Measurements from ENCODE around the gene ADARB1.

The ADARB1 gene

DNA sequence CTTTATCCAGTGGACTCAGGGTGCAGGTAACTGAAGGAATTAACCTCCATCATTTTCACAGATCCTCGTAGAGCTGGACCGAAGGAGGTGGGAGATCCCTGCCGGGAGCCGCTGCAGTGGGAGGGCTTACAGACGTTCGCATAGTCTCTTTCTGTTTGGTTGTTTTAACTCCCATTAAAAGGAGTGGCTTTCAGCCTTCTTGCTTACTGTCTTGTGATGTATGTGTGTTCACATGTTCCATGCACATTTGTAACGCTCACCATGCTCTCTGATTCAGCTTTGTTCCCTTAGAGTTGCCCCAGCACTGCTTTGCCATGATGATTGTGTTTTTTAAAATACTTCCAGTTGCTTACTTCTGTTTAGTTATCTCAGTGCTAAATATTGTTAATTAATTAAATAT lies 85.8 kb downstream of the ADARB1 start:
- Histone ChIP-seq H2AFZ (ENCODE audit: low read depth, low read length) (no peak overlapping the region), H3K79me2 (ENCODE audit: insufficient read depth, low read length) (no peaks in the 10 kb centered on the region), H3K27ac (ENCODE audit: low read length) (no peak overlapping the region), H3K4me2 (ENCODE audit: insufficient read depth, low read length) (no peak overlapping the region), H3K36me3 (ENCODE audit: insufficient read depth, low read length) (no peaks in the 10 kb centered on the region; the same call in 1 of the 2 replicates), H3K9me3 (ENCODE audit: insufficient read depth, low read length, severe bottlenecking) (no peaks in the 10 kb centered on the region), H4K20me1 (ENCODE audit: insufficient read depth, low read length) (peaks cover 68% of the 10 kb centered on the region), H3K4me1 (ENCODE audit: insufficient read depth, low read length) (no peaks in the 10 kb centered on the region), H3K27me3 (ENCODE audit: insufficient read depth, low read length, poor library complexity) (no peaks in the 10 kb centered on the region), H3K9ac (ENCODE audit: low read depth, low read length) (no peak overlapping the region), H3K4me3 (ENCODE audit: low read depth in 1 of 2, low read length in 2 of 2) (no peak overlapping the region)
- no peak for DNase-seq
- TF ChIP-seq EZH2 (IDR thresholded peaks at IDR 0.05; ENCODE audit: borderline replicate concordance, low read depth, low read length, severe bottlenecking): no peak
- TF ChIP-seq, protein P1, sequence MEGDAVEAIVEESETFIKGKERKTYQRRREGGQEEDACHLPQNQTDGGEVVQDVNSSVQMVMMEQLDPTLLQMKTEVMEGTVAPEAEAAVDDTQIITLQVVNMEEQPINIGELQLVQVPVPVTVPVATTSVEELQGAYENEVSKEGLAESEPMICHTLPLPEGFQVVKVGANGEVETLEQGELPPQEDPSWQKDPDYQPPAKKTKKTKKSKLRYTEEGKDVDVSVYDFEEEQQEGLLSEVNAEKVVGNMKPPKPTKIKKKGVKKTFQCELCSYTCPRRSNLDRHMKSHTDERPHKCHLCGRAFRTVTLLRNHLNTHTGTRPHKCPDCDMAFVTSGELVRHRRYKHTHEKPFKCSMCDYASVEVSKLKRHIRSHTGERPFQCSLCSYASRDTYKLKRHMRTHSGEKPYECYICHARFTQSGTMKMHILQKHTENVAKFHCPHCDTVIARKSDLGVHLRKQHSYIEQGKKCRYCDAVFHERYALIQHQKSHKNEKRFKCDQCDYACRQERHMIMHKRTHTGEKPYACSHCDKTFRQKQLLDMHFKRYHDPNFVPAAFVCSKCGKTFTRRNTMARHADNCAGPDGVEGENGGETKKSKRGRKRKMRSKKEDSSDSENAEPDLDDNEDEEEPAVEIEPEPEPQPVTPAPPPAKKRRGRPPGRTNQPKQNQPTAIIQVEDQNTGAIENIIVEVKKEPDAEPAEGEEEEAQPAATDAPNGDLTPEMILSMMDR (IDR thresholded peaks at IDR 0.05; ENCODE audit: borderline replicate concordance, extremely low read depth, low read length, poor library complexity, severe bottlenecking): no peak
- ATAC-seq (ENCODE audit: insufficient read depth, low read depth): no peak

DNA sequence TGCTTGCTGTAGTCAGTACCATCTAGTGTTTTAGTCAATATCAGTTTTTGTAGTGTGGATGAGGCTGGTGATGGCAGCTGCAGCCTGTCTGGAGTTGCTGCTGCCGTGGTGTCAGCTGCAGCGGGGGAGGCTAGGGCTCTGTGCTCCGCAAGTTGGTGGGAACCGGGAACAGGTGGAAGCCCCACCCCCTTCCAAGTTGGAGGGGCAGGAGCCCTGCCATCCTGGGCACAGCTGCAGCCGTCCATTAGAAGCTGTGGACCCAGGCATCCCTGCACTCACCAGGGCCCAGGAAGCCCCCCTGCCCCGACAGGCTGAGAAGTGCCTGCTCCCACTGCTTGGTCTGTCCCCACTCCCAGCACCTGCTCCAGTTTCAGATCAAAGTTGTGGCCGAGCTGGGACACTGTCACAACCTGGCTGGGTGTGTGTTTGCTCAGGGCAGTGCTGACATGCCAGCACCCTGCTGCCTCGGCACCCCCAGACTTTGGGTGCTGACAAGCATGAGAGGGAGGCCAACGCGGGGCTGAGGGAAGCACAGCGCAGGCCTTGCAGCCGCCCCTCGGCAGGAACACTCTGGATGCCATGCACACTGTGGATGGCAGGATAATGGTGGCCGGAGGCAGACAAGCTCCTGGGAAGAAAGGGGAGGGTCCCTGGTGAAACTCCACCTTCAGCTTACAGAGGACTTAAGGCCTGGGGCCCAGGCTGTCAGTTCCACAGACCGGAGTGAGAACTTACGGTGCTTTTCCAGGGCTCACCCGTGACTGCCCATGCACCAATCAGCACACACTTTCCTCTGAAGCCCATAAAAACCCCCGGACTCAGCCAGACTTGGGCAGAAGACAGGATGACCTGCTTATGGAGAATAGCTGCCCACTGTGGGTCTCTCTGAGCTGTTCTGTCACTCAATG lies 86.9 kb downstream of the ADARB1 start:
- no peak overlapping the region for H3K4me3 ChIP-seq (ENCODE audit: low read depth in 1 of 2, low read length in 2 of 2)
- H3K27me3 ChIP-seq (ENCODE audit: insufficient read depth, low read length, poor library complexity): no peaks in the 10 kb centered on the region
- ATAC-seq (ENCODE audit: insufficient read depth, low read depth) (no peak), DNase-seq (no peak)
- H3K9me3 ChIP-seq (ENCODE audit: insufficient read depth, low read length, severe bottlenecking): no peaks in the 10 kb centered on the region
- no peak for TF ChIP-seq EZH2 (IDR thresholded peaks at IDR 0.05; ENCODE audit: borderline replicate concordance, low read depth, low read length, severe bottlenecking)
- TF ChIP-seq, protein P1 (IDR thresholded peaks at IDR 0.05; ENCODE audit: borderline replicate concordance, extremely low read depth, low read length, poor library complexity, severe bottlenecking): no peak
- H4K20me1 ChIP-seq (ENCODE audit: insufficient read depth, low read length): peaks cover 62% of the 10 kb centered on the region
- no peaks in the 10 kb centered on the region for H3K36me3 ChIP-seq (ENCODE audit: insufficient read depth, low read length)
- H2AFZ ChIP-seq (ENCODE audit: low read depth, low read length): no peak overlapping the region
- H3K27ac ChIP-seq (ENCODE audit: low read length): no peak overlapping the region
- no peaks in the 10 kb centered on the region for H3K4me1 ChIP-seq (ENCODE audit: insufficient read depth, low read length)
- H3K4me2 ChIP-seq (ENCODE audit: insufficient read depth, low read length): no peak overlapping the region
- H3K79me2 ChIP-seq (ENCODE audit: insufficient read depth, low read length): no peaks in the 10 kb centered on the region
- H3K9ac ChIP-seq (ENCODE audit: low read depth, low read length): no peak overlapping the region

DNA sequence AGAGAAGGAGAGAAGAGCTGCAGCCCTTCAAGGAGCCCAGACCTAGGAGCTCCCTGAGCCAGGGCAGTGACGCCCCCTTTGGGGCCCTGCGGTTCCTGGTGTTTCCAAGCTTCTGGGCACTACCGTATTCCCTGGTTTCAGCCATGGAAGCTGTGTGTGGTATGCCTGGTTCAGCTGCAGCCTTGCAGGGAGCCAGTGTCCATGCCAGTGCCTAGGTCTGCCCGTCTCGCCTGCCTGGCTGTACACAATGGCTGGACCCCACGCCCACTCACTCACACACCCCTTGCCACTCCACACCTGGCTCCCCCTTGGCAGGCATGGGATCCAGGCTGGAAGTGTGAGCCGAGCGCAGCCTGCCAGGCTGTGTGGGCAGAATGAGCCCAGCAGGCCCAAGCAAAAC lies 87.7 kb downstream of the ADARB1 start:
- ATAC-seq (ENCODE audit: insufficient read depth, low read depth): no peak
- H4K20me1 ChIP-seq (ENCODE audit: insufficient read depth, low read length): peaks cover 54% of the 10 kb centered on the region
- TF ChIP-seq, protein P1 (IDR thresholded peaks at IDR 0.05; ENCODE audit: borderline replicate concordance, extremely low read depth, low read length, poor library complexity, severe bottlenecking): no peak
- no peak for TF ChIP-seq EZH2 (IDR thresholded peaks at IDR 0.05; ENCODE audit: borderline replicate concordance, low read depth, low read length, severe bottlenecking)

More for the DNA sequence above, 87.7 kb downstream of the ADARB1 start:
- H2AFZ ChIP-seq (ENCODE audit: low read depth, low read length): no peak overlapping the region
- no peaks in the 10 kb centered on the region for H3K9me3 ChIP-seq (ENCODE audit: insufficient read depth, low read length, severe bottlenecking)
- no peak overlapping the region for H3K4me3 ChIP-seq (ENCODE audit: low read depth in 1 of 2, low read length in 2 of 2)
- H3K36me3 ChIP-seq (ENCODE audit: insufficient read depth, low read length): no peaks in the 10 kb centered on the region
- H3K4me1 ChIP-seq (ENCODE audit: insufficient read depth, low read length): no peaks in the 10 kb centered on the region
- no peaks in the 10 kb centered on the region for H3K79me2 ChIP-seq (ENCODE audit: insufficient read depth, low read length)
- no peak overlapping the region for H3K27ac ChIP-seq (ENCODE audit: low read length)
- no peaks in the 10 kb centered on the region for H3K27me3 ChIP-seq (ENCODE audit: insufficient read depth, low read length, poor library complexity)
- H3K4me2 ChIP-seq (ENCODE audit: insufficient read depth, low read length): no peak overlapping the region
- no peak overlapping the region for H3K9ac ChIP-seq (ENCODE audit: low read depth, low read length)
- no peak for DNase-seq
